ENCODE results near the gene LRP5. TPM values are rescaled to one million over a fixed set of nuclear protein-coding genes. Genes with fewer than 3 reads are reported as not detected.

LRP5 gene
- polyA plus RNA-seq, 3 donors = 0.23 to 0.29 TPM; not detected in 1

DNA sequence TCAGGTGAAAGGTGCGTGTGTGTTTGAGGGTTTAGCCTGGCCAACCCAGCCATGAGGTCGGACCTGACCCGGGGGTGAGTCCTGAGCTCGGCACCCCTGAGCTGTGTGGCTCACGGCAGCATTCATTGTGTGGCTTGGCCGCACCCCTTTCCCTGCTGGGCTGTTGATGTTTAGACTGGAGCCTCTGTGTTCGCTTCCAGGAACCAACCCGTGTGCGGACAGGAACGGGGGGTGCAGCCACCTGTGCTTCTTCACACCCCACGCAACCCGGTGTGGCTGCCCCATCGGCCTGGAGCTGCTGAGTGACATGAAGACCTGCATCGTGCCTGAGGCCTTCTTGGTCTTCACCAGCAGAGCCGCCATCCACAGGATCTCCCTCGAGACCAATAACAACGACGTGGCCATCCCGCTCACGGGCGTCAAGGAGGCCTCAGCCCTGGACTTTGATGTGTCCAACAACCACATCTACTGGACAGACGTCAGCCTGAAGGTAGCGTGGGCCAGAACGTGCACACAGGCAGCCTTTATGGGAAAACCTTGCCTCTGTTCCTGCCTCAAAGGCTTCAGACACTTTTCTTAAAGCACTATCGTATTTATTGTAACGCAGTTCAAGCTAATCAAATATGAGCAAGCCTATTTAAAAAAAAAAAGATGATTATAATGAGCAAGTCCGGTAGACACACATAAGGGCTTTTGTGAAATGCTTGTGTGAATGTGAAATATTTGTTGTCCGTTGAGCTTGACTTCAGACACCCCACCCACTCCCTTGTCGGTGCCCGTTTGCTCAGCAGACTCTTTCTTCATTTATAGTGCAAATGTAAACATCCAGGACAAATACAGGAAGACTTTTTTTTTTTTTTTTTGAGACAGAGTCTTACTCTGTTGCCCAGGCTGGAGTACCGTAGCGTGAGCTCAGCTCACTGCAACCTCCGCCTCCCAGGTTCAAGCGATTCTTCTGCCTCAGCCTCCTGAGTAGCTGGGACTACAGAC is 94.2 kb downstream of the LRP5 start:
- Histone ChIP-seq H3K36me3 (replicated peaks in 1 of 2; ENCODE audit: control insufficient read depth in 1 of 2, insufficient read depth in 2 of 2, low read length in 2 of 2) (no peaks in the 10 kb centered on the region), H3K4me2 (replicated peaks; ENCODE audit: extremely low read depth, low read length, poor library complexity, severe bottlenecking) (no peak overlapping the region), H3K27me3 (ENCODE audit: control insufficient read depth in 2 of 2, insufficient read depth in 2 of 2, low read length in 2 of 2) (no peaks in the 10 kb centered on the region), H3K9ac (ENCODE audit: insufficient read depth, low read length, poor library complexity, severe bottlenecking) (no peak overlapping the region), H3K27ac (ENCODE audit: low read depth in 1 of 2, low read length in 2 of 2) (no peak overlapping the region), H3K9me3 (replicated peaks in 1 of 2; ENCODE audit: control insufficient read depth in 1 of 2, insufficient read depth in 1 of 2, low read length in 2 of 2) (no peaks in the 10 kb centered on the region), H3K79me2 (ENCODE audit: insufficient read depth, low read length) (no peaks in the 10 kb centered on the region), H4K20me1 (ENCODE audit: insufficient read depth, low read length) (no peaks in the 10 kb centered on the region), H3K4me1 (ENCODE audit: control insufficient read depth in 1 of 2, insufficient read depth in 2 of 2, low read length in 2 of 2) (no peaks in the 10 kb centered on the region), H2AFZ (ENCODE audit: insufficient read depth, low read depth, low read length, poor library complexity, severe bottlenecking) (no peak overlapping the region), H3K4me3 (replicated peaks in 1 of 3; ENCODE audit: low read depth in 2 of 3, low read length in 3 of 3) (no peak overlapping the region)
- H3K27ac Mint-ChIP-seq = no peak overlapping the region
- no peak for TF ChIP-seq CTCF (IDR thresholded peaks at IDR 0.05)
- H3K4me1 Mint-ChIP-seq = peaks cover 1% of the 10 kb centered on the region
- no peaks in the 10 kb centered on the region for H3K9me3 Mint-ChIP-seq
- 95% methylated on average over 23 of the region's 34 CpGs for WGBS (ENCODE audit: insufficient coverage)
- peaks cover 0 to 1% of the 10 kb centered on the region in 2 donors for H3K36me3 Mint-ChIP-seq
- peaks cover 0 to 3% (median 0%) of the 10 kb centered on the region in 3 donors for H3K27me3 Mint-ChIP-seq (ENCODE audit: low read depth in 3 of 3)
- H3K4me3 Mint-ChIP-seq = no peak overlapping the region
- intact Hi-C loops (cut with micrococcal nuclease) = no loop called here
- no peak for DNase-seq

DNA sequence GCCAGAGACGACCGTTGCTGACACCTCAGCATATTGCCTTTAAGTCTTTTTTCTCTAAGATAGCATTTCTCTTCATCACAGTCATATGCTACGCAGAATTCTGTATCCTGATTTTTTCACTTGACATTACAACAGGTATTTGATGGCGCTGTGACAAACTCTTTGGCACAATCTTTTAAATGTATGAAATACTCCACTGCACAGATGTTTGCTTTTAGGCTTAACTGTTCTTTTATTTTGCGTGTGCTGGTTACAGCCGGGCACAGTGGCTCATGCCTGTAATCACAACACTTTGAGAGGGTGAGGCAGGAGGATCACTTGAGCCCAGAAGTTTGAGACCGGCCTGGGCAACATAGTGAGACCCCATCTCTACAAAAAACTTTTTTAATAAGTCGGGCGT is 96.1 kb downstream of the LRP5 start:
- Mint-ChIP-seq H3K27me3 (ENCODE audit: low read depth in 3 of 3) (peaks cover 0 to 1% (median 0%) of the 10 kb centered on the region in 3 donors), H3K4me1 (peaks cover 2% of the 10 kb centered on the region), H3K27ac (no peak overlapping the region), H3K36me3 (peaks cover 0 to 2% of the 10 kb centered on the region in 2 donors), H3K9me3 (no peaks in the 10 kb centered on the region), H3K4me3 (no peak overlapping the region)
- H3K36me3 ChIP-seq (replicated peaks in 1 of 2; ENCODE audit: control insufficient read depth in 1 of 2, insufficient read depth in 2 of 2, low read length in 2 of 2) = no peaks in the 10 kb centered on the region
- no peaks in the 10 kb centered on the region for H3K9me3 ChIP-seq (replicated peaks in 1 of 2; ENCODE audit: control insufficient read depth in 1 of 2, insufficient read depth in 1 of 2, low read length in 2 of 2)
- no peaks in the 10 kb centered on the region for H3K27me3 ChIP-seq (ENCODE audit: control insufficient read depth in 2 of 2, insufficient read depth in 2 of 2, low read length in 2 of 2)
- no peak overlapping the region for H3K4me2 ChIP-seq (replicated peaks; ENCODE audit: extremely low read depth, low read length, poor library complexity, severe bottlenecking)
- no peak for DNase-seq
- no peaks in the 10 kb centered on the region for H3K79me2 ChIP-seq (ENCODE audit: insufficient read depth, low read length)
- H3K4me3 ChIP-seq (replicated peaks in 1 of 3; ENCODE audit: low read depth in 2 of 3, low read length in 3 of 3) = no peak overlapping the region
- TF ChIP-seq CTCF (IDR thresholded peaks at IDR 0.05) = no peak
- H2AFZ ChIP-seq (ENCODE audit: insufficient read depth, low read depth, low read length, poor library complexity, severe bottlenecking) = no peak overlapping the region
- intact Hi-C loops (cut with micrococcal nuclease) = no loop called here
- H3K27ac ChIP-seq (ENCODE audit: low read depth in 1 of 2, low read length in 2 of 2) = no peak overlapping the region
- H3K9ac ChIP-seq (ENCODE audit: insufficient read depth, low read length, poor library complexity, severe bottlenecking) = no peak overlapping the region
- no peaks in the 10 kb centered on the region for H4K20me1 ChIP-seq (ENCODE audit: insufficient read depth, low read length)
- H3K4me1 ChIP-seq (ENCODE audit: control insufficient read depth in 1 of 2, insufficient read depth in 2 of 2, low read length in 2 of 2) = no peaks in the 10 kb centered on the region
- 100% methylated on average over 5 of the region's 9 CpGs for WGBS (ENCODE audit: insufficient coverage)

Measured in CD14-positive monocyte (primary cell).